ENCODE data around the gene TMEM233.
"Not testable (repeated sequence)": the region's sequence is repeated elsewhere in the genome, so short reads cannot be mapped to it uniquely, and the experiment has no call there.

TMEM233 gene

GRCh38 chr12:119609358-119609757 is 15.8 kb downstream of the TMEM233 start:
- no peak for DNase-seq

- peak; percentile 36 for DNase-seq
Observed at GRCh38 chr12:119613319-119613936, 19.9 kb downstream of the TMEM233 start.

GRCh38 chr12:119614705-119615104 is 21.1 kb downstream of the TMEM233 start:
- no peak for DNase-seq

GRCh38 chr12:119615518-119616475 is 22.2 kb downstream of the TMEM233 start:
- peak; percentile 32 for DNase-seq

GRCh38 chr12:119618328-119618896 is 24.8 kb downstream of the TMEM233 start:
- DNase-seq = not testable (repeated sequence)

GRCh38 chr12:119620490-119620889 is 26.9 kb downstream of the TMEM233 start:
- no peak for DNase-seq

GRCh38 chr12:119621878-119622277 is 28.3 kb downstream of the TMEM233 start:
- DNase-seq = no peak

- no peak for DNase-seq
Observed at GRCh38 chr12:119624966-119625365, 31.4 kb downstream of the TMEM233 start.

- DNase-seq = no peak
Observed at GRCh38 chr12:119627019-119627643, 33.6 kb downstream of the TMEM233 start.

GRCh38 chr12:119627686-119628085 is 34.1 kb downstream of the TMEM233 start:
- no peak for DNase-seq

GRCh38 chr12:119630223-119630780 is 36.7 kb downstream of the TMEM233 start:
- no peak for DNase-seq

GRCh38 chr12:119630962-119631550 is 37.5 kb downstream of the TMEM233 start:
- DNase-seq = no peak

GRCh38 chr12:119631930-119632678 is 38.5 kb downstream of the TMEM233 start:
- no peak for DNase-seq

- no peak for DNase-seq
Observed at GRCh38 chr12:119634743-119635142, 41.2 kb downstream of the TMEM233 start.

- no peak for DNase-seq
Observed at GRCh38 chr12:119642986-119643385, 49.4 kb downstream of the TMEM233 start.

- no peak for DNase-seq
Observed at GRCh38 chr12:119644930-119645329, 51.4 kb downstream of the TMEM233 start.

- DNase-seq = no peak
Observed at GRCh38 chr12:119645535-119646059, 52.0 kb downstream of the TMEM233 start.

GRCh38 chr12:119649202-119649808 is 55.7 kb downstream of the TMEM233 start:
- DNase-seq = peak; percentile 22

- DNase-seq = no peak
Observed at GRCh38 chr12:119652665-119653064, 59.1 kb downstream of the TMEM233 start.

- DNase-seq = not testable (repeated sequence)
Observed at GRCh38 chr12:119657001-119657400, 63.4 kb downstream of the TMEM233 start.

GRCh38 chr12:119658166-119658565 is 64.6 kb downstream of the TMEM233 start:
- DNase-seq = not testable (repeated sequence)
